ENCODE results near the gene FIBCD1.

GRCh38 chr9:130904070-130905044, 34.7 kb downstream of the FIBCD1 start:
- no peak for TF ChIP-seq ZFX (IDR thresholded peaks at IDR 0.05)
- no peak for TF ChIP-seq CTCF (conservative IDR thresholded peaks at IDR 0.05)

Measured in C4-2B (cell line).